ENCODE measurements around the gene NAT9. TPM values are rescaled to one million over a fixed set of nuclear protein-coding genes. Genes with fewer than 3 reads are reported as not detected.

Gene NAT9
- total RNA-seq, 1 experiment from 2014 or later, result 63.5 TPM

DNA sequence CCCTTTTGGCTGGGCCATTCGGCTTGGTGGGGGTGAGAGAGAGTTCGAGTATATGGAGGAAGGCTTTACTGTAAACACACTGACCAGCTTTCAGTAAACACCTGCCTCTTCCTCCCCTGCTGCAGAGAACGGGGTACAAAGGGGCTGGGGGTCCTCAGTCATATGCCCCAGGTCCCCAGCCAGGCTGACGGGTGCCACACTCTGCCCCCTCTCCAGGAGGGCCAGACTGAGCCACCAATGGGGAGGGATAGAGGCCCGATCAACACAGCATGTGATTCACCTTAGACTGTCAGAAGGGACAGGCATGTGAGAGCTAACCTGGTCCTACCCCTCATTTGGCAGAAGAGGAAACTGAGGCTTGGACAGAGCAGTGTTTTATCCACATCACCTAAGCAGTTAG is 14.7 kb downstream of the NAT9 start:
- no peak overlapping the region for H3K4me3 Mint-ChIP-seq
- no peak overlapping the region for H4K5ac ChIP-seq (ENCODE audit: insufficient read length, low read depth, low read length)
- H2BK20ac ChIP-seq (ENCODE audit: low read depth, low read length, poor library complexity, severe bottlenecking), result no peak overlapping the region
- H3K4me2 ChIP-seq (ENCODE audit: insufficient read depth, insufficient read length, low read length), result no peak overlapping the region
- no peak overlapping the region for H3K56ac ChIP-seq (ENCODE audit: insufficient read length, low read depth, low read length)
- H3K27me3 Mint-ChIP-seq (ENCODE audit: low read depth), result no peaks in the 10 kb centered on the region
- H3K4me1 Mint-ChIP-seq, result peaks cover 53 to 75% of the 10 kb centered on the region in 2 experiments
- peak overlapping the region in 2 of 3 experiments; percentile 29 to 78; a peak in 3 of 7 replicates for H3K27ac Mint-ChIP-seq
- H2AK5ac ChIP-seq (ENCODE audit: insufficient read length, low read length), result no peak overlapping the region
- H2BK5ac ChIP-seq (ENCODE audit: insufficient read length, low read length), result no peak overlapping the region
- no peak overlapping the region for H2BK12ac ChIP-seq (ENCODE audit: insufficient read length, low read depth, low read length)
- TF ChIP-seq, protein P1, sequence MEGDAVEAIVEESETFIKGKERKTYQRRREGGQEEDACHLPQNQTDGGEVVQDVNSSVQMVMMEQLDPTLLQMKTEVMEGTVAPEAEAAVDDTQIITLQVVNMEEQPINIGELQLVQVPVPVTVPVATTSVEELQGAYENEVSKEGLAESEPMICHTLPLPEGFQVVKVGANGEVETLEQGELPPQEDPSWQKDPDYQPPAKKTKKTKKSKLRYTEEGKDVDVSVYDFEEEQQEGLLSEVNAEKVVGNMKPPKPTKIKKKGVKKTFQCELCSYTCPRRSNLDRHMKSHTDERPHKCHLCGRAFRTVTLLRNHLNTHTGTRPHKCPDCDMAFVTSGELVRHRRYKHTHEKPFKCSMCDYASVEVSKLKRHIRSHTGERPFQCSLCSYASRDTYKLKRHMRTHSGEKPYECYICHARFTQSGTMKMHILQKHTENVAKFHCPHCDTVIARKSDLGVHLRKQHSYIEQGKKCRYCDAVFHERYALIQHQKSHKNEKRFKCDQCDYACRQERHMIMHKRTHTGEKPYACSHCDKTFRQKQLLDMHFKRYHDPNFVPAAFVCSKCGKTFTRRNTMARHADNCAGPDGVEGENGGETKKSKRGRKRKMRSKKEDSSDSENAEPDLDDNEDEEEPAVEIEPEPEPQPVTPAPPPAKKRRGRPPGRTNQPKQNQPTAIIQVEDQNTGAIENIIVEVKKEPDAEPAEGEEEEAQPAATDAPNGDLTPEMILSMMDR (conservative IDR thresholded peaks at IDR 0.05), result no peak
- peaks cover 3% of the 10 kb centered on the region for H3K79me1 ChIP-seq (ENCODE audit: insufficient read depth, low read depth, low read length, poor library complexity, severe bottlenecking)
- no peaks in the 10 kb centered on the region for H3K23me2 ChIP-seq (ENCODE audit: insufficient read length, low read depth, low read length, poor library complexity, severe bottlenecking)
- no peak overlapping the region for H3K4ac ChIP-seq (ENCODE audit: low read depth, low read length)
- H4K8ac ChIP-seq (replicated peaks; ENCODE audit: insufficient read length, low read depth, low read length), result no peak overlapping the region
- no peak overlapping the region for H3K14ac ChIP-seq (ENCODE audit: insufficient read depth, low read length)
- H4K20me1 ChIP-seq (ENCODE audit: control insufficient read depth, insufficient read depth, insufficient read length), result no peaks in the 10 kb centered on the region
- no CpG with 5 or more reads among the region's 5 CpGs for WGBS (ENCODE audit: extremely low coverage, insufficient read length, low lambda C conversion rate)
- H3K9me3 ChIP-seq (ENCODE audit: control insufficient read depth, low read depth, low read length), result no peaks in the 10 kb centered on the region
- no peak overlapping the region for H3K23ac ChIP-seq (ENCODE audit: insufficient read length, low read depth, low read length)
- H3K18ac ChIP-seq (ENCODE audit: insufficient read length, low read depth, low read length), result no peak overlapping the region
- no peak overlapping the region for H3K27ac ChIP-seq (ENCODE audit: insufficient read length, low read depth, low read length)
- no peak overlapping the region for H2BK15ac ChIP-seq (ENCODE audit: low read depth, low read length)
- no peak overlapping the region for H2BK120ac ChIP-seq (ENCODE audit: low read depth, low read length, poor library complexity, severe bottlenecking)
- no peaks in the 10 kb centered on the region for H3K27me3 ChIP-seq (ENCODE audit: insufficient read depth, low read length)
- no peak overlapping the region for H3K9ac ChIP-seq (ENCODE audit: extremely low read depth, insufficient read length, low read length)
- no peak for DNase-seq
- no peak overlapping the region for H3T11ph ChIP-seq (ENCODE audit: low read length)
- H4K91ac ChIP-seq (ENCODE audit: insufficient read length, low read depth, low read length), result no peak overlapping the region
- no peak overlapping the region for H2AFZ ChIP-seq (ENCODE audit: low read length)
- H3K4me1 ChIP-seq (ENCODE audit: insufficient read depth, low read length), result peaks cover 11% of the 10 kb centered on the region; the same call in 1 of the 2 replicates
- H3K9me3 Mint-ChIP-seq, result no peaks in the 10 kb centered on the region
- peaks cover 6 to 11% (median 10%) of the 10 kb centered on the region in 3 experiments; a peak in 6 of 7 replicates for H3K36me3 Mint-ChIP-seq (ENCODE audit: insufficient read depth in 1 of 3, low read depth in 3 of 3)
- H3K79me2 ChIP-seq (ENCODE audit: insufficient read depth, low read length), result no peaks in the 10 kb centered on the region; the same call in 1 of the 2 replicates
